Measurements from ENCODE around the gene DHRS1.

DNA sequence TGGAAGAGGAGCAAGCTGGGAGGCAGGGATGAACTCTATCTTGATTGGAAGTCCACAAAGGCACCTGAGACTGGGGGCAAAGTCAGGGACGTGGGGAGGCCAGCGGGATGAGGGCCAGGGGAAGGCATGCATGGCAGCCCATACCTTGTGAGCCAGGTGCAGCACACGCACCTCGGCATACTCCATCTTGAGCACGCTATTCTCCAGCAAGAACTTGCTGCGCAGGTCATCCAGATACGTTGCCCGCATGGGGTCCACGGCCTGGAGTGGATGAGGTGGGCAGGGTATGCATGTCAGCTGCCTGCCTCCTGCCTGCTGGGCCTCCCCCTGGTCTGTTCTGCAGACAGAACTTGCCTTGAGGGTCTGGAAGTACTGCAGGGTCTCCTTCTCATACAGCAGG, 32.1 kb downstream of the DHRS1 start:
- TF ChIP-seq, protein P1, sequence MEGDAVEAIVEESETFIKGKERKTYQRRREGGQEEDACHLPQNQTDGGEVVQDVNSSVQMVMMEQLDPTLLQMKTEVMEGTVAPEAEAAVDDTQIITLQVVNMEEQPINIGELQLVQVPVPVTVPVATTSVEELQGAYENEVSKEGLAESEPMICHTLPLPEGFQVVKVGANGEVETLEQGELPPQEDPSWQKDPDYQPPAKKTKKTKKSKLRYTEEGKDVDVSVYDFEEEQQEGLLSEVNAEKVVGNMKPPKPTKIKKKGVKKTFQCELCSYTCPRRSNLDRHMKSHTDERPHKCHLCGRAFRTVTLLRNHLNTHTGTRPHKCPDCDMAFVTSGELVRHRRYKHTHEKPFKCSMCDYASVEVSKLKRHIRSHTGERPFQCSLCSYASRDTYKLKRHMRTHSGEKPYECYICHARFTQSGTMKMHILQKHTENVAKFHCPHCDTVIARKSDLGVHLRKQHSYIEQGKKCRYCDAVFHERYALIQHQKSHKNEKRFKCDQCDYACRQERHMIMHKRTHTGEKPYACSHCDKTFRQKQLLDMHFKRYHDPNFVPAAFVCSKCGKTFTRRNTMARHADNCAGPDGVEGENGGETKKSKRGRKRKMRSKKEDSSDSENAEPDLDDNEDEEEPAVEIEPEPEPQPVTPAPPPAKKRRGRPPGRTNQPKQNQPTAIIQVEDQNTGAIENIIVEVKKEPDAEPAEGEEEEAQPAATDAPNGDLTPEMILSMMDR (IDR thresholded peaks at IDR 0.05) = no peak
- TF ChIP-seq SIN3A (IDR thresholded peaks at IDR 0.05; ENCODE audit: borderline replicate concordance, insufficient read depth, low read depth, low read length) = no peak

Measured in Panc1 (cell line).